Loucy (cell line): ENCODE data around the gene KSR1.

Experiments
- EZH2phosphoT487 ChIP-seq: fragments of 200-600 bp; IDR thresholded peaks from 2 replicates; pipeline ENCODE4 v1.6.1; 2018; ENCODE audit warnings: antibody characterized with exemption, mild to moderate bottlenecking, moderate library complexity, borderline replicate concordance
- TF ChIP-seq, protein P1 (sequence below): fragments of 200-600 bp; sonication (generic); conservative IDR thresholded peaks from 2 replicates; pipeline ENCODE4 v1.5.1; 2014; ENCODE audit warnings: mild to moderate bottlenecking, antibody characterized with exemption, low read length

DNA sequence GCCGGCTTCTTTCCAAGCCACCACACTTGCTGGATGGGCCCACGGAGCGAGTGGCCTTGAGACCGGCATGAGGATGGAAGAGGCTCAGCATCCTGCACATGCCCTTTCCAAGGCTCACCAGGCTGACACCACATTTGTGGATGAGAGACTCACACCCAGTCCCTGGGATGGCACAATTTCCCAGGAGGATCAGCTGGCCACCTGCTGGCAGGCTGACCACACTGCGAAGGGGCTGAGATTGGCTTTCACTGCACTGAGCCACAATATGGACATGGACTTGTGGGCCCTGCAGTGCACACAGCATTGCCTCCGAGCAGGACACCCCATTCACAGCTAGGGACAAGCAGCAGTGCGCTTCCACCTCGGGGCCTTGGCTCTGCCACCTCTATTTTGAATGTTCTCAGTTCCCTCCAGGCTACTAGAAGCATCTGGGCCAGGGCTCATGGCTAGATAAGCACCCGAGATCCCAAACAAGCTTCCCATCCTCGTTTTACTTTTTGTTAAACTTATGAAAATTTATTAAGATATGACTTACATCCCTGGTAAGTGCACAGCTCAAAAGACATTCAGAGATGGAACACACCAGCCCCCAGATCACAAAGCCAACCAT, 25.3 kb upstream of the KSR1 start:
- TF ChIP-seq, protein P1, sequence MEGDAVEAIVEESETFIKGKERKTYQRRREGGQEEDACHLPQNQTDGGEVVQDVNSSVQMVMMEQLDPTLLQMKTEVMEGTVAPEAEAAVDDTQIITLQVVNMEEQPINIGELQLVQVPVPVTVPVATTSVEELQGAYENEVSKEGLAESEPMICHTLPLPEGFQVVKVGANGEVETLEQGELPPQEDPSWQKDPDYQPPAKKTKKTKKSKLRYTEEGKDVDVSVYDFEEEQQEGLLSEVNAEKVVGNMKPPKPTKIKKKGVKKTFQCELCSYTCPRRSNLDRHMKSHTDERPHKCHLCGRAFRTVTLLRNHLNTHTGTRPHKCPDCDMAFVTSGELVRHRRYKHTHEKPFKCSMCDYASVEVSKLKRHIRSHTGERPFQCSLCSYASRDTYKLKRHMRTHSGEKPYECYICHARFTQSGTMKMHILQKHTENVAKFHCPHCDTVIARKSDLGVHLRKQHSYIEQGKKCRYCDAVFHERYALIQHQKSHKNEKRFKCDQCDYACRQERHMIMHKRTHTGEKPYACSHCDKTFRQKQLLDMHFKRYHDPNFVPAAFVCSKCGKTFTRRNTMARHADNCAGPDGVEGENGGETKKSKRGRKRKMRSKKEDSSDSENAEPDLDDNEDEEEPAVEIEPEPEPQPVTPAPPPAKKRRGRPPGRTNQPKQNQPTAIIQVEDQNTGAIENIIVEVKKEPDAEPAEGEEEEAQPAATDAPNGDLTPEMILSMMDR: peak; percentile 64
- TF ChIP-seq EZH2phosphoT487: no peak
